ENCODE data around the gene SUCLG2.

DNA sequence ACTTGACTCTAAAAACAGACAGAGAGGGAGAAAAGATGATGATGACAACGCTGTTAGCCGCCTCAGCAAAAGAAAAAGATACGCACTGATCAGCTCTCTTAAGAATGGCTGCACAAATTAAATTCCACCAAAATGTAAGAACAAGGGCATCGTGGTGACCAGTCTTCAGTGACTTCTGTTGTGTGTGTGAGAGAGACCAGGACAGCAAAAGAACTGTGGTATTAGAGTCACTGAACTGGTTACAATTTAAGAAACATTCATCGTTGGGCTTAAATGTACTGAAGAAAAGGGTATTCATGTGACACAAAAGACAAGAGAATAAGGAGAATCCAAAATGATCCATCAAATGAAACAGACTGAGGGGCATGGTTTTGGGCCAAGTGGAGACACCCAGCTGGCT is 86.5 kb downstream of the SUCLG2 start:
- TF ChIP-seq, protein P1, sequence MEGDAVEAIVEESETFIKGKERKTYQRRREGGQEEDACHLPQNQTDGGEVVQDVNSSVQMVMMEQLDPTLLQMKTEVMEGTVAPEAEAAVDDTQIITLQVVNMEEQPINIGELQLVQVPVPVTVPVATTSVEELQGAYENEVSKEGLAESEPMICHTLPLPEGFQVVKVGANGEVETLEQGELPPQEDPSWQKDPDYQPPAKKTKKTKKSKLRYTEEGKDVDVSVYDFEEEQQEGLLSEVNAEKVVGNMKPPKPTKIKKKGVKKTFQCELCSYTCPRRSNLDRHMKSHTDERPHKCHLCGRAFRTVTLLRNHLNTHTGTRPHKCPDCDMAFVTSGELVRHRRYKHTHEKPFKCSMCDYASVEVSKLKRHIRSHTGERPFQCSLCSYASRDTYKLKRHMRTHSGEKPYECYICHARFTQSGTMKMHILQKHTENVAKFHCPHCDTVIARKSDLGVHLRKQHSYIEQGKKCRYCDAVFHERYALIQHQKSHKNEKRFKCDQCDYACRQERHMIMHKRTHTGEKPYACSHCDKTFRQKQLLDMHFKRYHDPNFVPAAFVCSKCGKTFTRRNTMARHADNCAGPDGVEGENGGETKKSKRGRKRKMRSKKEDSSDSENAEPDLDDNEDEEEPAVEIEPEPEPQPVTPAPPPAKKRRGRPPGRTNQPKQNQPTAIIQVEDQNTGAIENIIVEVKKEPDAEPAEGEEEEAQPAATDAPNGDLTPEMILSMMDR (conservative IDR thresholded peaks at IDR 0.05 in 1 of 2, IDR thresholded peaks at IDR 0.05 in 1 of 2; ENCODE audit: low read depth in 1 of 2, low read length in 2 of 2) = no peak
- no peak for TF ChIP-seq EZH2 (IDR thresholded peaks at IDR 0.05; ENCODE audit: low read length, missing control alignments)
